SK-N-SH (cell line): ENCODE data around the gene RNGTT. TPM values are rescaled to one million over a fixed set of nuclear protein-coding genes. Genes with fewer than 3 reads are reported as not detected.

Experiments used
- CTCF ChIA-PET: fragments of 300-600, 350-600 bp; formaldehyde crosslinking; extraction: SDS; loops from one replicate; lab custom pipeline; 2021; lab: Yijun Ruan, JAX
- POLR2A ChIA-PET: fragments of 350-600 bp; sonication (Branson Sonifier 250); formaldehyde crosslinking; extraction: SDS; loops from one replicate; lab custom pipeline; 2020; ENCODE audit warnings: antibody characterized with exemption, inconsistent platforms; lab: Yijun Ruan, JAX
- DNase-seq: peaks from one replicate; pipeline ENCODE4 v3.0.0; 2012
- H2AFZ ChIP-seq: fragments of 200-600 bp; sonication (generic); 2 replicates; pipeline ENCODE4 v1.8.1; 2016; ENCODE audit warnings: antibody characterized with exemption, mild to moderate bottlenecking, low read depth
- H3F3A ChIP-seq: fragments of 200-600 bp; sonication (generic); replicated peaks from 2 replicates; pipeline ENCODE3; 2016; ENCODE audit warnings: antibody characterized with exemption, mild to moderate bottlenecking; ENCODE audit not compliant: insufficient read depth
- H3K27ac ChIP-seq, 2 experiments: fragments of 200-500 bp in 1 of 2; fragments of 200-600 bp in 1 of 2; sonication (Bioruptor generic) in 1 of 2; sonication (generic), shearing (Covaris generic) in 1 of 2; 2 replicates each; pipeline versions ENCODE4 v1.5.1 to v1.6.1; 2014 to 2016; ENCODE audit warnings: low read depth in 2 of 2, inconsistent platforms in 1 of 2, low read length in 1 of 2, mild to moderate bottlenecking in 1 of 2, mixed read lengths in 1 of 2
- H3K27me3 ChIP-seq: fragments of 200-600 bp; sonication (generic), shearing (Covaris generic); 2 replicates; pipeline ENCODE4 v1.6.1; 2016; ENCODE audit warnings: mixed run types; ENCODE audit not compliant: insufficient read depth
- H3K36me3 ChIP-seq, 2 experiments: fragments of 200-500 bp in 1 of 2; fragments of 200-600 bp in 1 of 2; sonication (Bioruptor generic) in 1 of 2; sonication (generic) in 1 of 2; replicated peaks in 1 of 2; 2 replicates each; pipeline versions ENCODE3 to v1.5.1; 2014 to 2016; ENCODE audit warnings: low read length in 1 of 2, mild to moderate bottlenecking in 1 of 2; ENCODE audit not compliant: insufficient read depth in 2 of 2, control insufficient read depth in 1 of 2
- H3K4me1 ChIP-seq, 2 experiments: fragments of 200-500 bp in 1 of 2; fragments of 200-600 bp in 1 of 2; sonication (Bioruptor generic) in 1 of 2; sonication (generic), shearing (Covaris generic) in 1 of 2; 2 replicates each; pipeline versions ENCODE4 v1.5.1 to v1.6.1; 2014 to 2016; ENCODE audit warnings: low read depth in 1 of 2, low read length in 1 of 2, mixed run types in 1 of 2; ENCODE audit not compliant: insufficient read depth in 2 of 2, control insufficient read depth in 1 of 2
- H3K4me2 ChIP-seq: fragments of 200-600 bp; sonication (generic), shearing (Covaris generic); 2 replicates; pipeline ENCODE4 v1.6.1; 2017; ENCODE audit warnings: mixed run types
- H3K4me3 ChIP-seq, 2 experiments: fragments of 200-500 bp in 1 of 2; fragments of 200-600 bp in 1 of 2; sonication (Bioruptor generic) in 1 of 2; sonication (generic), shearing (Covaris generic) in 1 of 2; 2 replicates each; pipeline versions ENCODE4 v1.5.1 to v1.8.1; 2014 to 2016; ENCODE audit warnings: low read depth in 2 of 2, inconsistent platforms in 1 of 2, low read length in 1 of 2, mild to moderate bottlenecking in 1 of 2, mixed read lengths in 1 of 2, moderate library complexity in 1 of 2
- H3K79me2 ChIP-seq: fragments of 200-600 bp; sonication (generic); 2 replicates; pipeline ENCODE4 v1.8.1; 2017; ENCODE audit warnings: mild to moderate bottlenecking; ENCODE audit not compliant: insufficient read depth
- H3K9ac ChIP-seq: fragments of 200-600 bp; sonication (generic); 2 replicates; pipeline ENCODE4 v1.6.1; 2017; ENCODE audit warnings: mixed run types
- H3K9me2 ChIP-seq: fragments of 200-600 bp; sonication (generic); 2 replicates; pipeline ENCODE4 v1.6.1; 2017; ENCODE audit warnings: mixed run types
- H3K9me3 ChIP-seq: fragments of 200-600 bp; sonication (generic); 2 replicates; pipeline ENCODE4 v1.6.1; 2017; ENCODE audit warnings: mixed run types, mild to moderate bottlenecking, moderate library complexity
- H4K20me1 ChIP-seq: fragments of 200-600 bp; sonication (generic); 2 replicates; pipeline ENCODE4 v1.6.1; 2017; ENCODE audit warnings: mild to moderate bottlenecking, mixed run types; ENCODE audit not compliant: insufficient read depth
- EP300 ChIP-seq, 2 experiments: IDR thresholded peaks; 2 replicates each; pipeline versions ENCODE4 v1.4.0 to v1.6.1; 2012; ENCODE audit warnings: borderline replicate concordance in 1 of 2, low read depth in 1 of 2, low read length in 1 of 2
- FOXJ3 ChIP-seq: sonication (generic); formaldehyde crosslinking; IDR thresholded peaks from 2 replicates; pipeline ENCODE4 v1.5.1; 2020; ENCODE audit warnings: mild to moderate bottlenecking, missing genetic modification reagents
- GATA2 ChIP-seq: sonication (generic); formaldehyde crosslinking; IDR thresholded peaks from 2 replicates; pipeline ENCODE4 v1.5.0; 2020; ENCODE audit warnings: mild to moderate bottlenecking, missing genetic modification reagents
- IRF3 ChIP-seq: fragments of 150-350 bp; IDR thresholded peaks from 2 replicates; pipeline ENCODE4 v1.6.1; 2016; ENCODE audit warnings: mild to moderate bottlenecking, low read depth, low read length
- JUND ChIP-seq: IDR thresholded peaks from 2 replicates; pipeline ENCODE4 v1.4.0; 2012
- MAX ChIP-seq: IDR thresholded peaks from 2 replicates; pipeline ENCODE4 v1.4.0; 2012; ENCODE audit warnings: low read depth
- NFIC ChIP-seq: IDR thresholded peaks from 2 replicates; pipeline ENCODE4 v1.4.0; 2012; ENCODE audit warnings: borderline replicate concordance
- POLR2AphosphoS5 ChIP-seq: IDR thresholded peaks from 2 replicates; pipeline ENCODE4 v1.6.1; 2012; ENCODE audit warnings: low read depth, low read length
- RCOR1 ChIP-seq: fragments of 150-350 bp; IDR thresholded peaks from 2 replicates; pipeline ENCODE4 v1.6.1; 2017; ENCODE audit warnings: antibody characterized with exemption, low read length
- REST ChIP-seq: IDR thresholded peaks from 2 replicates; pipeline ENCODE4 v1.6.1; 2012; ENCODE audit warnings: mild to moderate bottlenecking, low read depth, low read length, moderate library complexity
- RFX5 ChIP-seq: IDR thresholded peaks from 2 replicates; pipeline ENCODE4 v1.6.1; 2012; ENCODE audit warnings: mild to moderate bottlenecking, improper control_type of control experiment, low read length
- TEAD4 ChIP-seq: IDR thresholded peaks from 2 replicates; pipeline ENCODE4 v1.4.0; 2012; ENCODE audit warnings: mild to moderate bottlenecking, borderline replicate concordance; ENCODE audit not compliant: insufficient read depth
- ZBTB33 ChIP-seq: IDR thresholded peaks from 2 replicates; pipeline ENCODE4 v1.4.0; 2012; ENCODE audit warnings: low read depth, borderline replicate concordance
- WGBS: methylation state at CpG from one replicate; pipeline ENCODE4 v1.1.6; 2017; ENCODE audit warnings: low lambda C conversion rate; 5-methylcytosine and 5-hydroxymethylcytosine counted together
- polyA plus RNA-seq, 3 experiments: library from polyadenylated mRNA; depleted of rRNA; stranded (reverse); fragments of >200 nt; gene quantifications; 2 replicates each; pipeline ENCODE4 v1.2.3, GENCODE V29; 2012
- TF ChIP-seq, protein P1 (sequence below): IDR thresholded peaks from 2 replicates; pipeline ENCODE4 v1.4.0; 2012; ENCODE audit warnings: low read depth, borderline replicate concordance

RNGTT gene
- polyA plus RNA-seq, 1 of the 3 experiments (the other 2 are of a cell fraction): 3.3 TPM

DNA sequence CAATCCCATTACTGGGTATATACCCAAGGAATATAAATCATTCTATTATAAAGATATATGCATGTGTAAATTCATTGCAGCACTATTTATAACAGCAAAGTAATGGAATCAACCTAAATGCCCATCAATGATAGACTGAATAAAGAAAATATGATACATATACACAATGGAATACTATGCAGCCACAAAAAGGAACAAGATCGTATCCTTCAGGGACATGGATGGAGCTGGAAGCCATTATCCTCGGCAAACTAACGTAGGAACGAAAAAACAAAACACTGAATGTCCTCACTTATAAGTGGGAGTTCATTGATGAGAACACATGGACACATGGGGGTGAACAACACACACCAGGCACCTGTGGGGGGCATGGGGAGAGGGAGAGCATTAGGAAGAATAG, 156.7 kb downstream of the RNGTT start:
- Histone ChIP-seq H3K36me3 (peaks cover 0 to 3% of the 10 kb centered on the region in 2 experiments), H3K4me3 (no peak overlapping the region), H3K79me2 (no peaks in the 10 kb centered on the region; the same call in 1 of the 2 replicates), H3K9ac (no peak overlapping the region), H3K27ac (no peak overlapping the region), H3K9me2 (no peaks in the 10 kb centered on the region), H3K4me2 (no peak overlapping the region), H3K9me3 (0 out of 2 replicates have a peak, but pooled peaks cover 10% of the 10 kb centered on the region), H3K4me1 (0 out of 4 replicates have a peak, but pooled peaks cover 0 to 5% of the 10 kb centered on the region in 2 experiments), H4K20me1 (no peaks in the 10 kb centered on the region), H3K27me3 (no peaks in the 10 kb centered on the region), H3F3A (peaks cover 13% of the 10 kb centered on the region), H2AFZ (no peak overlapping the region)
- POLR2A ChIA-PET: no interaction called here
- DNase-seq: no peak
- CTCF ChIA-PET: interaction anchor here (1.1 kb wide), 1 partner anchor 877 kb away, joined by 4 read pairs; no protein-coding TSS in a partner anchor
- TF ChIP-seq EP300 (IDR thresholded peaks at IDR 0.05; ENCODE audit: borderline replicate concordance in 1 of 2, low read depth in 1 of 2, low read length in 1 of 2): no peak
- TF ChIP-seq TEAD4: no peak
- no peak for TF ChIP-seq IRF3
- no peak for TF ChIP-seq JUND
- TF ChIP-seq FOXJ3 (CRISPR knock-in tag): no peak
- TF ChIP-seq REST: no peak
- no peak for TF ChIP-seq NFIC
- no peak for TF ChIP-seq RFX5
- TF ChIP-seq, protein P1, sequence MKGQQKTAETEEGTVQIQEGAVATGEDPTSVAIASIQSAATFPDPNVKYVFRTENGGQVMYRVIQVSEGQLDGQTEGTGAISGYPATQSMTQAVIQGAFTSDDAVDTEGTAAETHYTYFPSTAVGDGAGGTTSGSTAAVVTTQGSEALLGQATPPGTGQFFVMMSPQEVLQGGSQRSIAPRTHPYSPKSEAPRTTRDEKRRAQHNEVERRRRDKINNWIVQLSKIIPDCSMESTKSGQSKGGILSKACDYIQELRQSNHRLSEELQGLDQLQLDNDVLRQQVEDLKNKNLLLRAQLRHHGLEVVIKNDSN: no peak
- no peak for TF ChIP-seq RCOR1
- no peak for TF ChIP-seq POLR2AphosphoS5
- TF ChIP-seq ZBTB33: no peak
- no peak for TF ChIP-seq MAX
- no peak for TF ChIP-seq GATA2 (CRISPR knock-in tag)
- whole genome bisulfite sequencing: 95% methylated on average over 4 of the region's 4 CpGs
